CD4-positive, alpha-beta T cell treated with Interleukin-21 for 1 hour (primary cell): ENCODE results near the gene C3orf20.

Source experiments
- DNase-seq: peaks from one replicate; pipeline ENCODE4 v3.0.0-alpha.2; 2020

Gene C3orf20

GRCh38 chr3:14779069-14779685 is 104.2 kb downstream of the C3orf20 start:
- DNase-seq = no peak

- peak; percentile 5 for DNase-seq
Measured at GRCh38 chr3:14780927-14781507, 106.1 kb downstream of the C3orf20 start.

GRCh38 chr3:14783480-14784086 is 108.6 kb downstream of the C3orf20 start:
- no peak for DNase-seq

- DNase-seq = no peak
Measured at GRCh38 chr3:14784087-14784681, 109.2 kb downstream of the C3orf20 start.

GRCh38 chr3:14785207-14786155 is 110.5 kb downstream of the C3orf20 start:
- no peak for DNase-seq

GRCh38 chr3:14786369-14786768 is 111.4 kb downstream of the C3orf20 start:
- DNase-seq = no peak

GRCh38 chr3:14787630-14788029 is 112.7 kb downstream of the C3orf20 start:
- DNase-seq = no peak

- DNase-seq = no peak
Measured at GRCh38 chr3:14788644-14789043, 113.7 kb downstream of the C3orf20 start.

- DNase-seq = no peak
Measured at GRCh38 chr3:14789221-14789620, 114.3 kb downstream of the C3orf20 start.

- no peak for DNase-seq
Measured at GRCh38 chr3:14789640-14790285, 114.8 kb downstream of the C3orf20 start.

- DNase-seq = peak; percentile 38
Measured at GRCh38 chr3:14791343-14791945, 116.5 kb downstream of the C3orf20 start.

- no peak for DNase-seq
Measured at GRCh38 chr3:14792691-14793121, 117.8 kb downstream of the C3orf20 start.

- no peak for DNase-seq
Measured at GRCh38 chr3:14793126-14793857, 118.4 kb downstream of the C3orf20 start.

GRCh38 chr3:14793858-14794234 is 118.9 kb downstream of the C3orf20 start:
- DNase-seq = no peak

GRCh38 chr3:14794435-14794834 is 119.5 kb downstream of the C3orf20 start:
- no peak for DNase-seq

GRCh38 chr3:14795996-14796395 is 121.1 kb downstream of the C3orf20 start:
- DNase-seq = no peak

GRCh38 chr3:14796403-14797077 is 121.6 kb downstream of the C3orf20 start:
- DNase-seq = no peak

GRCh38 chr3:14797731-14798130 is 122.8 kb downstream of the C3orf20 start:
- DNase-seq = no peak

- no peak for DNase-seq
Measured at GRCh38 chr3:14798231-14798630, 123.3 kb downstream of the C3orf20 start.

GRCh38 chr3:14799146-14799545 is 124.2 kb downstream of the C3orf20 start:
- DNase-seq = no peak

GRCh38 chr3:14801031-14801430 is 126.1 kb downstream of the C3orf20 start:
- no peak for DNase-seq
